GM18519 (cell line): Measurements from ENCODE around the gene SERPINB2.
A peak's percentile ranks its signal among the peaks of the same experiment; 100 is the strongest.
"Not testable (repeated sequence)": the region's sequence is repeated elsewhere in the genome, so short reads cannot be mapped to it uniquely, and the experiment has no call there.

ENCODE experiments used
- ATAC-seq: cut with Tn5 transposase; IDR thresholded peaks from one replicate; pipeline ENCODE4 v1.9.1; 2021; ENCODE audit warnings: mild to moderate bottlenecking, moderate library complexity; ENCODE audit not compliant: unreplicated experiment, low FRiP score

Gene SERPINB2

DNA sequence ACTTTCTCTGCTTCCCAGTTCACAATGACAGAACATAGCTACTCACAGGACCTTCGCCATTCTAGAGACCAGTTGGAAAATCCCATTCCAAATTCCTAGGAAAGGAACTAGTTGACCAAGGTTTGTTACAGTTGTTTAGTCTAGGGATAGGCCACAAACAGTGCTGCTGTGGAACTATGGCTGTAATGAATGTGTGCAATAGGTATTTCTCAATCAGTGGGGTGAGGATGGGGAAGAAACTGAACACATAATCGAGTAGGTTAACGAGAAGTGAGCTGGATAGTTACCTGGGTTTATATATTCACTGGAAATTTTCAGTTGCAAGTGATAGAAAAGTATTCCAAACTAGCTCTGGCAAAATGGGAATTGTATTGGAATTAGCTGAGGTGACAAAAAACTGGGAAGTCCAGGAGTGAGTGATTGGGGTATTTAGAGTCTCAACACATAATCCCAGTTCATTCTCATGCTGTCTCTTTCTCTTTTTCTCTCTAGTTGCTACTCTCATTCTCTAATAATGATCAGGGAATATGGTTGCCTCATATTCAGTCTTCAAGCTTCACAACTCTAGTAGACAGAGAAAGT is 43.4 kb downstream of the SERPINB2 start:
- ATAC-seq, result no peak

DNA sequence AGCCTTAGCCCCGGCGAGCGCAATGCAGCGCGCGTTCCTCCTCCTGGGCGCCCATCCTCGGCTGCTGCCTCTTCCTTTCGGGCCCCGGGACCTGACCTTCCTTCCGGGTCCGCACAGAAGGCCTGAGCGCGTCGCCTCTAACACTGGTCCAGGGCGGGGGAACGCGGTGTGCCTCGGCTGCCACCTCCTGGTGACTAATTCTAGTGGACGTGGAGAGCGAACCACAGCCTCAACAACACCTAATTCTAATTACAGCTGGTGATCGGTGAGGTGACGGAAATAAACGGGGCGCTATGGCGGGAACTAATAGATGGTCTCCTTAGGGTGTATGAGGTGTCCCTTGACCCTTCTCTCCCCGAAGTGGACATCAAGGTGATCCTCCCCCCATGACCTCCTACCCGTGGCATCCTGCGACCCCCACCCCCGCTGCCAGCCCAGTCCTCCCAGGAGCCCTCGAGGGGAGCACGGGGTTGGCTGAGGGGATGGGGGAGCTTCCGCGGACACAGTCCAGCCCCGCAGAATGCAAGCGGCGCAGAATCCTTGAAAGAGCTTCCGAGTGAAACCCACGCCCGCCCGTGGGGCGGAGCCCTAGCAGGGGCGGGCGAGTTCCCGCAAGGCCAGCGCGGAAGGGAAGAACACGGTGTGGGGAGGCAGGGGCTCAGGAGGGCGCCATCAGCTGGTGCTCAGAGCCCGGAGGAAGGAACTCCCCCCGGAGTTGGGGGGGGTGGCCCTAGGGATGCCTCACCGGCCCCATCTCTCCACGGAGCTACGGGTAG is 48.8 kb downstream of the SERPINB2 start:
- peak; percentile 91 for ATAC-seq

- ATAC-seq, result peak; percentile 21
These were observed 49.5 kb downstream of the SERPINB2 start for GRCh38 chr18:63936932-63937393.

- no peak for ATAC-seq
These were observed 52.5 kb downstream of the SERPINB2 start for GRCh38 chr18:63940008-63940407.

GRCh38 chr18:63940543-63941050 is 53.1 kb downstream of the SERPINB2 start:
- not testable (repeated sequence) for ATAC-seq

- no peak for ATAC-seq
These were observed 59.7 kb downstream of the SERPINB2 start for GRCh38 chr18:63947051-63947790.

GRCh38 chr18:63949068-63949737 is 61.7 kb downstream of the SERPINB2 start, which contains the start of gene HMSD:
Gene HMSD (plus strand): TSS chr18:63949301. CDS start chr18:63953456, 4,155 bp downstream.
- peak; percentile 76 for ATAC-seq

DNA sequence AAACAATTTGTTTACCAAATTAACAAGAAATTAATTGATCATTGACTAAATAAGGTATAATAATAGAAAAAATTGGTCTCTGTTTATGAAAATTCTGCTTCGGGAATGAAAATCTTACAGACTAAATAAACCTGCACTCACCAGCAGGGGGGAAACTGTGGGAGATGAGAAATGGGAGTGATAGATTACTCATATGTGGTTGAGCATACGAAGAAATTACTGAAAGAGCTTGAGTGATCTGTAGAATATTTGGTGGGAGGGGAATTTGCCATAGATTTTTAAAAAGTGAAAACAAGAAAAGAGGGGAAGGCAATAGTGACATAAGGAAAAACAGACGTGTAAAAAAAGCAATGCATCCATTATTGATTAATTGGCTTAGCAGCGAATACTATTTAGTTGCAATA is 63.8 kb downstream of the SERPINB2 start:
- ATAC-seq, result peak; percentile 50
